Measurements from ENCODE around the gene RNF115. TPM values are rescaled to one million over a fixed set of nuclear protein-coding genes. Genes with fewer than 3 reads are reported as not detected.
A peak's percentile ranks its signal among the peaks of the same experiment; 100 is the strongest.
"Not testable (repeated sequence)": the region's sequence is repeated elsewhere in the genome, so short reads cannot be mapped to it uniquely, and the experiment has no call there.

Gene RNF115
- polyA plus RNA-seq, 1 experiment = 32.9 TPM

- DNase-seq (ENCODE audit: low read depth, low spot score) = peak; percentile 24
- H3K27ac ChIP-seq (ENCODE audit: low read depth, low read length) = peak within 1 kb of the TSS; percentile 31
- peak within 1 kb of the TSS; percentile 70 for H3K4me3 ChIP-seq (ENCODE audit: low read depth, low read length)
- H3K27me3 ChIP-seq (ENCODE audit: control insufficient read depth, insufficient read depth, low read length) = no peaks in the 10 kb centered on the region
- POLR2A ChIA-PET = interaction anchor here (0.6 to 7.1 kb wide), 15 partner anchors 11 to 168 kb away, joined by 3 to 116 read pairs (median 4); partner anchors contain the start of genes ANKRD34A, PEX11B, PIAS3 and POLR3C
- CTCF ChIA-PET = interaction anchor here (0.6 to 6.4 kb wide), 42 partner anchors 9 to 189 kb away, joined by 3 to 104 read pairs (median 6); partner anchors contain the start of genes HJV, ITGA10, PEX11B and PIAS3
- peak; percentile 93 for TF ChIP-seq CTCF (IDR thresholded peaks at IDR 0.05; ENCODE audit: low read depth, low read length)
- no peaks in the 10 kb centered on the region; the same call in 1 of the 2 replicates for H3K9me3 ChIP-seq (ENCODE audit: control insufficient read depth, insufficient read depth, low read length)
Observed at GRCh38 chr1:145845514-145846161, 21.7 kb upstream of the RNF115 start, which contains the start of gene NUDT17. NUDT17 (plus strand) TSS chr1:145845630; CDS start chr1:145845641, 11 bp downstream.

DNA sequence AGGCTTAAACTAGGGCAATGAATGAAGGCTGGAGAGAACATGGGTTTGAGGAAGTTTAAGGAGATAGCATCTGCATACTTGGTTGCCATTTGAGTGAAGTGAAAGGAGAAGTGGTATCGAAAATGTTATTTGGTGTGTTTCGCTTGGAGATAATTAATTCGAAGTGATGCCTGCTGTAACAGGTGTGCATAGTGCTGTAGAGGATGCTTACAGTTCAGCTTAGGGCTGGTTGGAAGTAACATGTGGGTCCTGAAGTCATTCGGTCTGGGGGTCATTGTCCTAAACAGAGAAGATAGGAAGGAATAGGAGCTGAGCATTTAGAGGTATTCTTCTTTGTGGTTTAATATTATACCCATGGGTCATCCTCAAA lies 21.2 kb upstream of the RNF115 start:
- Histone ChIP-seq H3K9me3 (ENCODE audit: control insufficient read depth, insufficient read depth, low read length) (no peaks in the 10 kb centered on the region; the same call in 1 of the 2 replicates), H3K27me3 (ENCODE audit: control insufficient read depth, insufficient read depth, low read length) (no peaks in the 10 kb centered on the region), H3K27ac (ENCODE audit: low read depth, low read length) (no peak overlapping the region), H3K4me3 (ENCODE audit: low read depth, low read length) (peak overlapping the region; percentile 70)
- CTCF ChIA-PET = interaction anchor here (0.6 to 6.4 kb wide), 40 partner anchors 10 to 190 kb away, joined by 3 to 104 read pairs (median 7); partner anchors contain the start of genes HJV, ITGA10, PEX11B and PIAS3
- no peak for TF ChIP-seq CTCF (IDR thresholded peaks at IDR 0.05; ENCODE audit: low read depth, low read length)
- no peak for DNase-seq (ENCODE audit: low read depth, low spot score)
- POLR2A ChIA-PET = interaction anchor here (0.6 to 7.1 kb wide), 15 partner anchors 11 to 168 kb away, joined by 3 to 116 read pairs (median 4); partner anchors contain the start of genes ANKRD34A, PIAS3, POLR3C and POLR3GL

DNA sequence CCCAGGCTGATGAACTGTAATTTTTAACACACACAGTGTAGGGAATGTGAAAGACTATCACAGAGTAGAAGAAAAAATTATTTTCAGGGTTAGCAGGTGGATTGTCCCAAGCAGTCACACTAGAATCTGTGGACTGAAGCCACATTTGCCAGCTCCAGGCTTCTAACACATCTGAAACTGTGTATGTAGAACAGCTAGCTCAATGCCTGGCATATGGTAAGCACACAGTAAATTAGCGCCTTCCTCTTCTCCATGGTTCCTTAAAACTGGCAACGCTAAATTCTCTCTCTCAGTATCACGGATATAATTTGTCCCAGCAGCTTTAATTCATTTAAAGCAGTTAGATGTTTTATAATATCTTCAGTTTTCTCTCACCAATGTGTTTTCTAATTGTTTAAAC lies 19.1 kb upstream of the RNF115 start:
- Histone ChIP-seq H3K27ac (ENCODE audit: low read depth, low read length) (no peak overlapping the region), H3K9me3 (ENCODE audit: control insufficient read depth, insufficient read depth, low read length) (no peaks in the 10 kb centered on the region; the same call in 1 of the 2 replicates), H3K4me3 (ENCODE audit: low read depth, low read length) (no peak overlapping the region), H3K27me3 (ENCODE audit: control insufficient read depth, insufficient read depth, low read length) (no peaks in the 10 kb centered on the region)
- TF ChIP-seq CTCF (IDR thresholded peaks at IDR 0.05; ENCODE audit: low read depth, low read length) = no peak
- ChIA-PET POLR2A (interaction anchor here (1.1 kb wide), 1 partner anchor 69 kb away, joined by 3 read pairs; no protein-coding TSS in a partner anchor), CTCF (interaction anchor here (0.5 to 3.8 kb wide), 4 partner anchors 8 to 135 kb away, joined by 3 to 50 read pairs (median 26); partner anchors contain the start of gene ITGA10)
- DNase-seq (ENCODE audit: low read depth, low spot score) = no peak

DNA sequence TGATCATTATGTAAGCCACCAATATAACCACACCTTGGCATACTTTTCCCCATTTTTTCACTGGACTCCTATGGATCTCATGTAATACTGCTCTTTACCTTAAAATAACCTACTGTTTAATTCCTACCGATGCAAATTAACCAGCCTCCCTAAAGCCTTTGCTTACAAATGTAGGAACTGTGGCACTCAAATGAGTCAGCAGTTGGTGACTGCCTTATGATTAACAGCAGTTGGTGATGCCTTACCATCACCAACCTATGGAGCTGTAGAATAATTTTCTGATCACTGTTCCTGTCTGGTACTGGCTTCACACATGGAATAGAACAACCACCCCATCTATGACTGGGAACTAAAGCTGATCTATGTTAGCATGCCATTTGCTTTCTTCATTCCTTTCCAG lies 13.8 kb upstream of the RNF115 start:
- Histone ChIP-seq H3K4me3 (ENCODE audit: low read depth, low read length) (no peak overlapping the region), H3K27me3 (ENCODE audit: control insufficient read depth, insufficient read depth, low read length) (no peaks in the 10 kb centered on the region), H3K27ac (ENCODE audit: low read depth, low read length) (no peak overlapping the region), H3K9me3 (ENCODE audit: control insufficient read depth, insufficient read depth, low read length) (no peaks in the 10 kb centered on the region)
- ChIA-PET CTCF (interaction anchor here (1.5 to 5.9 kb wide), 2 partner anchors 7 to 14 kb away, joined by 3 to 48 read pairs; partner anchors contain the start of genes NUDT17, POLR3C and RNF115), POLR2A (interaction anchor here (0.6 kb wide), 1 partner anchor 10 kb away, joined by 3 read pairs; no protein-coding TSS in a partner anchor)
- DNase-seq (ENCODE audit: low read depth, low spot score) = no peak
- no peak for TF ChIP-seq CTCF (IDR thresholded peaks at IDR 0.05; ENCODE audit: low read depth, low read length)

DNA sequence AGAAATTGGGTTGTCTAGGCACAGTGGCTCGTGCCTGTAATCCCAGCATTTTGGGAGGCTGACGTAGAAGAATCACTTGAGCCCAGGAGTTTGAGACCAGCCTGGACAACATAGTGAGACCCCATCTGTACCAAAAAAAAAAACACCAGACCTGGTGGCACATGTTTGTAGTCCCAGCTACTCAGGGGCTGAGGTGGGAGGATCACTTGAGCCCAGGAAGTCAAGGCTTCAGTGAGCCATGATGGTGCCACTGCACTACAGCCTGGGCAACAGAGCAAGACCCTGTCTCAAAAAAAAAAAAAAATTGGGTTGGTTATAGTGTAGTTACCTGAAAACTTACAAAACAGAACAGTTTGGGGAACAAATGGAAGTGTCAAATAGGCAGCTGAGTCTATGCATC lies 6.9 kb upstream of the RNF115 start:
- H3K27me3 ChIP-seq (ENCODE audit: control insufficient read depth, insufficient read depth, low read length); DNase-seq (ENCODE audit: low read depth, low spot score); POLR2A ChIA-PET; H3K4me3 ChIP-seq (ENCODE audit: low read depth, low read length); H3K27ac ChIP-seq (ENCODE audit: low read depth, low read length); H3K9me3 ChIP-seq (ENCODE audit: control insufficient read depth, insufficient read depth, low read length): not testable (repeated sequence)
- CTCF ChIA-PET = interaction anchor here (0.6 to 4.2 kb wide), 2 partner anchors 14 to 183 kb away, joined by 3 to 31 read pairs; partner anchors contain the start of gene NUDT17
